K562 (cell line): ENCODE results near the gene PUS3. TPM values are rescaled to one million over a fixed set of nuclear protein-coding genes. Genes with fewer than 3 reads are reported as not detected.

Source experiments
- ATAC-seq: fragments of 200-7000 bp; cut with Tn5 transposase; 3 replicates; pipeline ENCODE4 v1.9.1; 2020; ENCODE audit warnings: moderate library complexity
- BruUV-seq: library from RNA; stranded (reverse); fragments of 400-500 nt; replicated peaks from 2 replicates; lab custom pipeline; 2021; lab: Mats Ljungman, UMichigan
- CTCF ChIA-PET: fragments of 300-600 bp; formaldehyde crosslinking; extraction: SDS; loops from one replicate; lab custom pipeline; 2021; ENCODE audit warnings: low intra/inter-chr PET ratio; lab: Yijun Ruan, JAX
- POLR2A ChIA-PET: fragments of 300-600, 350-650 bp; sonication (Branson Sonifier 250); formaldehyde crosslinking; extraction: SDS; loops from one replicate; lab custom pipeline; 2021; ENCODE audit warnings: antibody characterized with exemption, inconsistent platforms; lab: Yijun Ruan, JAX
- DNase-seq, 4 experiments: peaks; one replicate each; pipeline versions ENCODE4 v3.0.0 to v3.0.0-alpha.2; 2011 to 2018; ENCODE audit warnings: low spot score in 3 of 4, mixed read lengths in 3 of 4; ENCODE audit errors: extremely low read depth in 1 of 4
- FAIRE-seq: peaks from 2 replicates; lab custom pipeline; 2011; peaks lifted over from hg19 to GRCh38; lab: Jason Lieb, UNC
- H2AFZ ChIP-seq: 2 replicates; pipeline ENCODE4 v1.6.0; 2011; ENCODE audit warnings: low read depth, low read length, control low read depth, inconsistent platforms
- H3K27ac ChIP-seq: fragments of 200-600 bp; 3 replicates; pipeline ENCODE4 v1.8.0; 2011; ENCODE audit warnings: low read depth, mild to moderate bottlenecking, control low read depth, inconsistent platforms, low read length, moderate library complexity, mixed read lengths; ENCODE audit errors: extremely low read depth
- H3K27me3 ChIP-seq, 2 experiments: fragments of 300-600 bp in 1 of 2; 2 replicates in 1 of 2; 3 replicates in 1 of 2; pipeline versions ENCODE4 v1.6.0 to v1.8.0; 2011; ENCODE audit warnings: inconsistent platforms in 2 of 2, low read length in 2 of 2, mild to moderate bottlenecking in 1 of 2, mixed read lengths in 1 of 2, moderate library complexity in 1 of 2; ENCODE audit not compliant: control insufficient read depth in 2 of 2, insufficient read depth in 2 of 2
- H3K36me3 ChIP-seq: fragments of 300-600 bp; 3 replicates; pipeline ENCODE4 v1.8.0; 2011; ENCODE audit warnings: mild to moderate bottlenecking, low read length, inconsistent platforms; ENCODE audit not compliant: control insufficient read depth, insufficient read depth
- H3K4me1 ChIP-seq, 2 experiments: fragments of 200-600 bp in 1 of 2; replicated peaks in 1 of 2; 2 replicates in 1 of 2; 3 replicates in 1 of 2; pipeline versions ENCODE4 v1.5.1 to v1.8.0; 2011; ENCODE audit warnings: inconsistent platforms in 2 of 2, low read length in 2 of 2, mild to moderate bottlenecking in 1 of 2, mixed read lengths in 1 of 2, moderate library complexity in 1 of 2; ENCODE audit not compliant: control insufficient read depth in 2 of 2, insufficient read depth in 2 of 2
- H3K4me2 ChIP-seq: 2 replicates; pipeline ENCODE4 v1.6.1; 2011; ENCODE audit warnings: low read length, control low read depth, inconsistent platforms, mixed read lengths; ENCODE audit not compliant: insufficient read depth
- H3K4me3 ChIP-seq: fragments of 200-600 bp; sonication (generic), shearing (Covaris generic); 2 replicates; pipeline ENCODE4 v1.5.1; 2016; ENCODE audit warnings: control low read depth, inconsistent platforms
- H3K79me2 ChIP-seq: fragments of 200-600 bp; 3 replicates; pipeline ENCODE4 v1.8.0; 2011; ENCODE audit warnings: low read length, inconsistent platforms; ENCODE audit not compliant: control insufficient read depth, insufficient read depth
- H3K9ac ChIP-seq, 2 experiments: 2 replicates each; pipeline versions ENCODE4 v1.6.0 to v1.6.1; 2011; ENCODE audit warnings: low read depth in 2 of 2, low read length in 2 of 2, control low read depth in 1 of 2, inconsistent platforms in 1 of 2, mild to moderate bottlenecking in 1 of 2, mixed read lengths in 1 of 2; ENCODE audit not compliant: insufficient read depth in 1 of 2
- H3K9me1 ChIP-seq: one replicate; pipeline ENCODE4 v1.6.0; 2011; ENCODE audit warnings: inconsistent platforms, mild to moderate bottlenecking, low read length, moderate library complexity; ENCODE audit not compliant: control insufficient read depth, insufficient read depth
- H3K9me3 ChIP-seq: replicated peaks from 2 replicates; pipeline ENCODE4 v1.5.1; 2011; ENCODE audit warnings: low read depth, low read length, inconsistent platforms; ENCODE audit not compliant: control insufficient read depth, insufficient read depth
- H4K20me1 ChIP-seq: replicated peaks from 2 replicates; pipeline ENCODE4 v1.6.1; 2011; ENCODE audit warnings: low read length, inconsistent platforms, mixed read lengths; ENCODE audit not compliant: control insufficient read depth, insufficient read depth
- ZFP1 ChIP-seq: fragments of 450-650 bp; formaldehyde crosslinking; IDR thresholded peaks from 2 replicates; pipeline ENCODE4 v1.4.0; 2020; ENCODE audit warnings: mild to moderate bottlenecking, mixed read lengths
- in situ Hi-C: fragments of 300-500 bp; cut with MboI; formaldehyde crosslinking; loops from 4 replicates; pipeline ENCODE4 v1.15.0; 2018; ENCODE audit warnings: inconsistent platforms, mixed read lengths
- intact Hi-C: fragments of 100-400 bp; cut with micrococcal nuclease; formaldehyde crosslinking; loops from 2 replicates; pipeline ENCODE4 v1.14.2; 2022
- polyA plus RNA-seq, 8 experiments: library from polyadenylated mRNA; depleted of rRNA in 4 of 8; stranded (reverse) in 5 of 8; unstranded in 3 of 8; fragments of >200 nt; fragmentation: Nextera tagmentation in 2 of 8; fragmentation: Illumina TruSeq in 1 of 8; extraction: Ambion mirVana in 2 of 8; extraction: Trizol in 1 of 8; gene quantifications; 2 replicates each; pipeline versions ENCODE4 v1.2.1 to v1.2.3, GENCODE V29; 2011 to 2014; ENCODE audit warnings: inconsistent platforms in 1 of 8, missing spikeins in 1 of 8
- total RNA-seq, 7 experiments: library from RNA; depleted of rRNA in 6 of 7; stranded (reverse); fragments of >200 nt in 6 of 7; fragmentation: Illumina TruSeq in 2 of 7; extraction: Trizol in 2 of 7; gene quantifications; 2 replicates each; pipeline versions ENCODE4 v1.2.1 to v1.2.3, GENCODE V29; 2011 to 2021; ENCODE audit warnings: low replicate concordance in 1 of 7
- TF ChIP-seq, protein P1 (sequence below): fragments of 450-650 bp; IDR thresholded peaks from 2 replicates; pipeline ENCODE4 v1.6.1; 2016; ENCODE audit warnings: antibody characterized with exemption

The PUS3 gene
- total and polyA plus RNA-seq, 9 of the 15 experiments (the other 6 are each of a cell fraction or from before 2014, with no cell fraction given) = 16.5 to 49.2 (median 35.9) TPM

DNA sequence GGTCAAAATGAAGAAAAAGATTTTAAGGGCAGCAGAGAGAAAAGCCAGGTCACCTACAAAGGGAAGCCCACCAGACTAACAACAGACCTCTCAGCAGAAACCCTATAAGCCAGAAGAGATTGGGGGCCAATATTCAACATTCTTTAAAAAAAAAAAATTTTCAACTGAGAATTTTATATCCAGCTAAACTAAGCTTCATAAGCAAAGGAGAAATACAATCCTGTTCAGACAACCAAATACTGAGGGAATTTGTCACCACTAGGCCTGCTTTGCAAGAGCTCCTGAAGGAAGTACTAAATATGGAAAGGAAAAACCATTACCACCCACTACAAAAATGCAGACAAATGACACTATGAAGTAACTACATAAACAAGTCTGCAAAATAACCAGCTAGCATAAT lies 56.8 kb downstream of the PUS3 start:
- ATAC-seq = no peak
- Histone ChIP-seq H3K9me1 (no peaks in the 10 kb centered on the region), H3K27me3 (0 out of 5 replicates have a peak, but pooled peaks cover 0 to 2% of the 10 kb centered on the region in 2 experiments), H3K4me3 (no peak overlapping the region), H3K79me2 (no peaks in the 10 kb centered on the region), H3K9ac (no peak overlapping the region), H3K4me2 (no peak overlapping the region), H3K9me3 (no peaks in the 10 kb centered on the region), H3K27ac (no peak overlapping the region), H3K4me1 (no peaks in the 10 kb centered on the region), H3K36me3 (no peaks in the 10 kb centered on the region), H4K20me1 (no peaks in the 10 kb centered on the region), H2AFZ (no peak overlapping the region)
- intact Hi-C loops (no loop called here), in situ Hi-C loops (no loop called here)
- no peak for DNase-seq
- no peak for FAIRE-seq
- POLR2A ChIA-PET = interaction anchor here (0.6 kb wide), 1 partner anchor 10 kb away, joined by 3 read pairs; no protein-coding TSS in a partner anchor
- TF ChIP-seq, protein P1, sequence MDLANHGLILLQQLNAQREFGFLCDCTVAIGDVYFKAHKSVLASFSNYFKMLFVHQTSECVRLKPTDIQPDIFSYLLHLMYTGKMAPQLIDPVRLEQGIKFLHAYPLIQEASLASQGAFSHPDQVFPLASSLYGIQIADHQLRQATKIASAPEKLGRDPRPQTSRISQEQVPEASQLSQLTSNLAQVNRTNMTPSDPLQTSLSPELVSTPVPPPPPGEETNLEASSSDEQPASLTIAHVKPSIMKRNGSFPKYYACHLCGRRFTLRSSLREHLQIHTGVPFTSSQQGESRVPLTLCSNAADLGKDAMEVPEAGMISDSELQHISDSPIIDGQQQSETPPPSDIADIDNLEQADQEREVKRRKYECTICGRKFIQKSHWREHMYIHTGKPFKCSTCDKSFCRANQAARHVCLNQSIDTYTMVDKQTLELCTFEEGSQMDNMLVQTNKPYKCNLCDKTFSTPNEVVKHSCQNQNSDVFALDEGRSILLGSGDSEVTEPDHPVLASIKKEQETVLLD = no peak
- TF ChIP-seq ZFP1 (CRISPR knock-in tag) = 0 out of 2 replicates have a peak, but pooled peaks have one; percentile 63
- BruUV-seq = no TSS peak
- CTCF ChIA-PET = no interaction called here

Other genes starting within 250 kb of the PUS3 start
Only the 7 nearest of the 9 such genes appear.
- not detected in 2 replicates for gene PATE1, start 156.9 kb downstream of the PUS3 start, total RNA-seq (2014; rRNA removed)
- not detected in 2 replicates for gene PATE1, start 156.9 kb downstream of the PUS3 start, total RNA-seq (2014; rRNA removed; fragmentation: Illumina TruSeq; extraction: Trizol)
- gene PATE1, start 156.9 kb downstream of the PUS3 start, total RNA-seq (2015; rRNA removed; fragmentation: Illumina TruSeq; extraction: Trizol) = not detected in 2 replicates
- gene PATE1, start 156.9 kb downstream of the PUS3 start, total RNA-seq (2021) = not detected in 2 replicates
- gene PATE1, start 156.9 kb downstream of the PUS3 start, polyA plus RNA-seq (2011; rRNA removed) = not detected in 2 replicates
- gene PATE1, start 156.9 kb downstream of the PUS3 start, polyA plus RNA-seq (2014; fragmentation: Illumina TruSeq; extraction: Trizol) = not detected in 2 replicates
- gene PATE1, start 156.9 kb downstream of the PUS3 start, polyA plus RNA-seq (2014; fragmentation: Nextera tagmentation; extraction: Ambion mirVana) = not detected
- gene PATE1, start 156.9 kb downstream of the PUS3 start, polyA plus RNA-seq (2014; rRNA removed) = not detected in 2 replicates
- gene PATE2, start 124.4 kb downstream of the PUS3 start, total RNA-seq (2014; rRNA removed) = not detected in 2 replicates
- gene PATE2, start 124.4 kb downstream of the PUS3 start, total RNA-seq (2014; rRNA removed; fragmentation: Illumina TruSeq; extraction: Trizol) = not detected in 2 replicates
- not detected in 2 replicates for gene PATE2, start 124.4 kb downstream of the PUS3 start, total RNA-seq (2015; rRNA removed; fragmentation: Illumina TruSeq; extraction: Trizol)
- gene PATE2, start 124.4 kb downstream of the PUS3 start, total RNA-seq (2021) = not detected in 2 replicates
- not detected in 2 replicates for gene PATE2, start 124.4 kb downstream of the PUS3 start, polyA plus RNA-seq (2011; rRNA removed)
- gene PATE2, start 124.4 kb downstream of the PUS3 start, polyA plus RNA-seq (2014; fragmentation: Illumina TruSeq; extraction: Trizol) = not detected in 2 replicates
- gene PATE2, start 124.4 kb downstream of the PUS3 start, polyA plus RNA-seq (2014; fragmentation: Nextera tagmentation; extraction: Ambion mirVana) = not detected
- 0.05 TPM in 1 of 2 replicates, not detected in the other for gene PATE2, start 124.4 kb downstream of the PUS3 start, polyA plus RNA-seq (2014; rRNA removed)
- not detected in 2 replicates for gene PATE3, start 115.1 kb downstream of the PUS3 start, total RNA-seq (2014; rRNA removed)
- not detected in 2 replicates for gene PATE3, start 115.1 kb downstream of the PUS3 start, total RNA-seq (2014; rRNA removed; fragmentation: Illumina TruSeq; extraction: Trizol)
- gene PATE3, start 115.1 kb downstream of the PUS3 start, total RNA-seq (2015; rRNA removed; fragmentation: Illumina TruSeq; extraction: Trizol) = not detected in 2 replicates
- gene PATE3, start 115.1 kb downstream of the PUS3 start, total RNA-seq (2021) = not detected in 2 replicates
- not detected in 2 replicates for gene PATE3, start 115.1 kb downstream of the PUS3 start, polyA plus RNA-seq (2011; rRNA removed)
- gene PATE3, start 115.1 kb downstream of the PUS3 start, polyA plus RNA-seq (2014; fragmentation: Illumina TruSeq; extraction: Trizol) = not detected in 2 replicates
- not detected for gene PATE3, start 115.1 kb downstream of the PUS3 start, polyA plus RNA-seq (2014; fragmentation: Nextera tagmentation; extraction: Ambion mirVana)
- not detected in 2 replicates for gene PATE3, start 115.1 kb downstream of the PUS3 start, polyA plus RNA-seq (2014; rRNA removed)
- gene PATE4, start 69.9 kb downstream of the PUS3 start, total RNA-seq (2014; rRNA removed) = not detected in 2 replicates
- not detected in 2 replicates for gene PATE4, start 69.9 kb downstream of the PUS3 start, total RNA-seq (2014; rRNA removed; fragmentation: Illumina TruSeq; extraction: Trizol)
- gene PATE4, start 69.9 kb downstream of the PUS3 start, total RNA-seq (2015; rRNA removed; fragmentation: Illumina TruSeq; extraction: Trizol) = not detected in 2 replicates
- gene PATE4, start 69.9 kb downstream of the PUS3 start, total RNA-seq (2021) = not detected in 2 replicates
- not detected in 2 replicates for gene PATE4, start 69.9 kb downstream of the PUS3 start, polyA plus RNA-seq (2011; rRNA removed)
- not detected in 2 replicates for gene PATE4, start 69.9 kb downstream of the PUS3 start, polyA plus RNA-seq (2014; fragmentation: Illumina TruSeq; extraction: Trizol)
- not detected for gene PATE4, start 69.9 kb downstream of the PUS3 start, polyA plus RNA-seq (2014; fragmentation: Nextera tagmentation; extraction: Ambion mirVana)
- gene PATE4, start 69.9 kb downstream of the PUS3 start, polyA plus RNA-seq (2014; rRNA removed) = not detected in 2 replicates
- gene HYLS1, start 15.5 kb downstream of the PUS3 start, total RNA-seq (2014; rRNA removed) = 3.3 and 3.8 TPM in 2 replicates
- gene HYLS1, start 15.5 kb downstream of the PUS3 start, total RNA-seq (2014; rRNA removed; fragmentation: Illumina TruSeq; extraction: Trizol) = 4.8 and 5.7 TPM in 2 replicates
- gene HYLS1, start 15.5 kb downstream of the PUS3 start, total RNA-seq (2015; rRNA removed; fragmentation: Illumina TruSeq; extraction: Trizol) = 5.1 and 5.6 TPM in 2 replicates
- gene HYLS1, start 15.5 kb downstream of the PUS3 start, total RNA-seq (2021) = 2.7 and 3.6 TPM in 2 replicates
- gene HYLS1, start 15.5 kb downstream of the PUS3 start, polyA plus RNA-seq (2011; rRNA removed) = 1.1 and 3.2 TPM in 2 replicates
- gene HYLS1, start 15.5 kb downstream of the PUS3 start, polyA plus RNA-seq (2014; fragmentation: Illumina TruSeq; extraction: Trizol) = 3.8 and 5.1 TPM in 2 replicates
- gene HYLS1, start 15.5 kb downstream of the PUS3 start, polyA plus RNA-seq (2014; fragmentation: Nextera tagmentation; extraction: Ambion mirVana) = 1 to 10 TPM; 7.4 to 8.2 TPM
- gene HYLS1, start 15.5 kb downstream of the PUS3 start, polyA plus RNA-seq (2014; rRNA removed) = 3.2 and 4.6 TPM in 2 replicates
- gene DDX25, start 1.3 kb upstream of the PUS3 start, total RNA-seq (2014; rRNA removed) = not detected in 2 replicates
- not detected in 2 replicates for gene DDX25, start 1.3 kb upstream of the PUS3 start, total RNA-seq (2014; rRNA removed; fragmentation: Illumina TruSeq; extraction: Trizol)
- gene DDX25, start 1.3 kb upstream of the PUS3 start, total RNA-seq (2015; rRNA removed; fragmentation: Illumina TruSeq; extraction: Trizol) = not detected in 2 replicates
- not detected in 2 replicates for gene DDX25, start 1.3 kb upstream of the PUS3 start, total RNA-seq (2021)
- gene DDX25, start 1.3 kb upstream of the PUS3 start, polyA plus RNA-seq (2011; rRNA removed) = not detected in 2 replicates
- gene DDX25, start 1.3 kb upstream of the PUS3 start, polyA plus RNA-seq (2014; fragmentation: Illumina TruSeq; extraction: Trizol) = not detected in 2 replicates
- gene DDX25, start 1.3 kb upstream of the PUS3 start, polyA plus RNA-seq (2014; fragmentation: Nextera tagmentation; extraction: Ambion mirVana) = not detected
- not detected in 2 replicates for gene DDX25, start 1.3 kb upstream of the PUS3 start, polyA plus RNA-seq (2014; rRNA removed)
- gene VSIG10L2, start 42.8 kb upstream of the PUS3 start, total RNA-seq (2014; rRNA removed) = not detected in 2 replicates
- gene VSIG10L2, start 42.8 kb upstream of the PUS3 start, total RNA-seq (2014; rRNA removed; fragmentation: Illumina TruSeq; extraction: Trizol) = not detected in 2 replicates
- gene VSIG10L2, start 42.8 kb upstream of the PUS3 start, total RNA-seq (2015; rRNA removed; fragmentation: Illumina TruSeq; extraction: Trizol) = not detected in 2 replicates
- not detected in 2 replicates for gene VSIG10L2, start 42.8 kb upstream of the PUS3 start, total RNA-seq (2021)
- gene VSIG10L2, start 42.8 kb upstream of the PUS3 start, polyA plus RNA-seq (2011; rRNA removed) = not detected in 2 replicates
- not detected in 2 replicates for gene VSIG10L2, start 42.8 kb upstream of the PUS3 start, polyA plus RNA-seq (2014; fragmentation: Illumina TruSeq; extraction: Trizol)
- gene VSIG10L2, start 42.8 kb upstream of the PUS3 start, polyA plus RNA-seq (2014; fragmentation: Nextera tagmentation; extraction: Ambion mirVana) = not detected
- not detected in 2 replicates for gene VSIG10L2, start 42.8 kb upstream of the PUS3 start, polyA plus RNA-seq (2014; rRNA removed)